Loucy (cell line): ENCODE measurements around the gene GJB6.
"Not testable (repeated sequence)": the region's sequence is repeated elsewhere in the genome, so short reads cannot be mapped to it uniquely, and the experiment has no call there.

Experiments used
- H2AFZ ChIP-seq: fragments of 200-600 bp; sonication (generic); 2 replicates; pipeline ENCODE4 v1.6.0; 2016; ENCODE audit warnings: antibody characterized with exemption, mild to moderate bottlenecking, low read length, moderate library complexity
- H3F3A ChIP-seq: fragments of 200-600 bp; 2 replicates; pipeline ENCODE4 v1.6.0; 2016; ENCODE audit warnings: antibody characterized with exemption, low read depth, mild to moderate bottlenecking
- H3K27me3 ChIP-seq: fragments of 200-600 bp; sonication (generic); 2 replicates; pipeline ENCODE4 v1.6.1; 2014; ENCODE audit warnings: low read length, mild to moderate bottlenecking; ENCODE audit not compliant: insufficient read depth, poor library complexity, severe bottlenecking
- H3K36me3 ChIP-seq: fragments of 200-600 bp; sonication (generic); 2 replicates; pipeline ENCODE4 v1.6.1; 2016; ENCODE audit warnings: low read length; ENCODE audit not compliant: insufficient read depth
- H3K4me1 ChIP-seq: fragments of 200-600 bp; sonication (generic); 2 replicates; pipeline ENCODE4 v1.5.1; 2014; ENCODE audit warnings: low read length, mild to moderate bottlenecking; ENCODE audit not compliant: insufficient read depth, poor library complexity, severe bottlenecking
- H3K4me2 ChIP-seq: fragments of 200-600 bp; sonication (generic); 2 replicates; pipeline ENCODE4 v1.6.0; 2014; ENCODE audit warnings: antibody characterized with exemption, low read length, low read depth, mild to moderate bottlenecking; ENCODE audit not compliant: poor library complexity, severe bottlenecking
- H3K4me3 ChIP-seq: fragments of 200-600 bp; sonication (generic); 2 replicates; pipeline ENCODE4 v1.5.1; 2014; ENCODE audit warnings: low read length, mild to moderate bottlenecking, mixed read lengths; ENCODE audit not compliant: poor library complexity, severe bottlenecking
- H3K79me2 ChIP-seq: fragments of 200-600 bp; sonication (generic); 2 replicates; pipeline ENCODE4 v1.6.1; 2014; ENCODE audit warnings: low read length; ENCODE audit not compliant: insufficient read depth
- H3K9ac ChIP-seq: fragments of 200-600 bp; sonication (generic); 2 replicates; pipeline ENCODE4 v1.6.0; 2014; ENCODE audit warnings: mild to moderate bottlenecking, low read depth, low read length, moderate library complexity; ENCODE audit not compliant: poor library complexity, severe bottlenecking
- H3K9me2 ChIP-seq: fragments of 200-600 bp; sonication (generic); replicated peaks from 2 replicates; pipeline ENCODE4 v1.6.1; 2016; ENCODE audit warnings: low read depth, low read length, mixed read lengths
- H3K9me3 ChIP-seq: fragments of 200-600 bp; sonication (generic); 2 replicates; pipeline ENCODE4 v1.6.1; 2014; ENCODE audit warnings: mild to moderate bottlenecking, antibody characterized with exemption, low read length, low read depth; ENCODE audit not compliant: insufficient read depth
- H4K20me1 ChIP-seq: fragments of 200-600 bp; sonication (generic); 2 replicates; pipeline ENCODE4 v1.6.0; 2014; ENCODE audit warnings: antibody characterized with exemption, low read length, mild to moderate bottlenecking; ENCODE audit not compliant: insufficient read depth, poor library complexity, severe bottlenecking
- EZH2phosphoT487 ChIP-seq: fragments of 200-600 bp; IDR thresholded peaks from 2 replicates; pipeline ENCODE4 v1.6.1; 2018; ENCODE audit warnings: antibody characterized with exemption, mild to moderate bottlenecking, moderate library complexity, borderline replicate concordance
- TF ChIP-seq, protein P1 (sequence below): fragments of 200-600 bp; sonication (generic); conservative IDR thresholded peaks from 2 replicates; pipeline ENCODE4 v1.5.1; 2014; ENCODE audit warnings: mild to moderate bottlenecking, antibody characterized with exemption, low read length

GJB6 gene

DNA sequence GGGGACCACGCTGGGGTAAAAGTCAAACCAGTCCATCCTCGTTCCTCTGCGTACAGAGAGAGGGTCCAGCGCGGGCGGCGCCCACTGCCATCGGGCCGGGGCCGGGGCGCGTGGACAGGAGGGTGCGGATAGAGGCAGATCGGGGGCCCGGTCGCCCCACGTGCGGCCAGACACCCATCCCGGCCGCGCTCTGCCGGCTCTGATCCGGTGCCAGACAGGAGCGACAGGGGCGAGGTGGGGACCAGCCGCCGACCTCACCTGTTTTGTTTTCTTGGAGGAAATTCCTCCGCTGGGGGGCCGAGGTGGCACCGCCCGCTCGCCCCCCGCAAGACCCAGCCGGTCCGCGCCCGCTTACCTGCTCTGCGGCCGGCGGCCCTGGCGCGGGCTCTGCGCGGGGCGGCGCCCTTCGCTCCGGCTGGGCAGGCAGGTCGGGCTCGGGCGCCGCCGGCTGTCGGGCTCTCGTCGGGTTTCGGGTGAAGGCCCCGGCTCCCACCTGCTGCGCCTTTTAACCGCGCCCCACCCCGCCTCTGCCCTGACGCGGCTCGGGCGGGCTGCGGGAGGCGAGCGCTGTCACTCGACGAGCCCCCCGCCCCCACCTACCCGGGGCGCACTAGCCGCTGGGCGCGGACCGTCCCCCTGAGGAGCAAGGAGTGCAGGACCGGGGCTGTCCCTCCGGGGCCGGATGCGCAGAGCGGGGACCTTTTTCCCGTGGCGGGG lies at the start of gene GJB6:
TSS of gene GJB6 (minus strand) at position 481 of the 717 bp plus-strand sequence. CDS start 8,839 bp downstream, outside the sequence.
- no peaks in the 10 kb centered on the region for H3K36me3 ChIP-seq
- H3F3A ChIP-seq: no peaks in the 10 kb centered on the region
- no peak within 1 kb of the TSS for H3K9ac ChIP-seq
- H3K4me2 ChIP-seq: no peak within 1 kb of the TSS
- no peaks in the 10 kb centered on the region for H3K9me3 ChIP-seq
- H2AFZ ChIP-seq: no peak within 1 kb of the TSS
- no peak for TF ChIP-seq EZH2phosphoT487
- TF ChIP-seq, protein P1, sequence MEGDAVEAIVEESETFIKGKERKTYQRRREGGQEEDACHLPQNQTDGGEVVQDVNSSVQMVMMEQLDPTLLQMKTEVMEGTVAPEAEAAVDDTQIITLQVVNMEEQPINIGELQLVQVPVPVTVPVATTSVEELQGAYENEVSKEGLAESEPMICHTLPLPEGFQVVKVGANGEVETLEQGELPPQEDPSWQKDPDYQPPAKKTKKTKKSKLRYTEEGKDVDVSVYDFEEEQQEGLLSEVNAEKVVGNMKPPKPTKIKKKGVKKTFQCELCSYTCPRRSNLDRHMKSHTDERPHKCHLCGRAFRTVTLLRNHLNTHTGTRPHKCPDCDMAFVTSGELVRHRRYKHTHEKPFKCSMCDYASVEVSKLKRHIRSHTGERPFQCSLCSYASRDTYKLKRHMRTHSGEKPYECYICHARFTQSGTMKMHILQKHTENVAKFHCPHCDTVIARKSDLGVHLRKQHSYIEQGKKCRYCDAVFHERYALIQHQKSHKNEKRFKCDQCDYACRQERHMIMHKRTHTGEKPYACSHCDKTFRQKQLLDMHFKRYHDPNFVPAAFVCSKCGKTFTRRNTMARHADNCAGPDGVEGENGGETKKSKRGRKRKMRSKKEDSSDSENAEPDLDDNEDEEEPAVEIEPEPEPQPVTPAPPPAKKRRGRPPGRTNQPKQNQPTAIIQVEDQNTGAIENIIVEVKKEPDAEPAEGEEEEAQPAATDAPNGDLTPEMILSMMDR: no peak
- H4K20me1 ChIP-seq: no peaks in the 10 kb centered on the region
- no peaks in the 10 kb centered on the region for H3K4me1 ChIP-seq
- no peaks in the 10 kb centered on the region for H3K27me3 ChIP-seq
- no peaks in the 10 kb centered on the region for H3K9me2 ChIP-seq
- no peaks in the 10 kb centered on the region for H3K79me2 ChIP-seq
- H3K4me3 ChIP-seq: no peak within 1 kb of the TSS

DNA sequence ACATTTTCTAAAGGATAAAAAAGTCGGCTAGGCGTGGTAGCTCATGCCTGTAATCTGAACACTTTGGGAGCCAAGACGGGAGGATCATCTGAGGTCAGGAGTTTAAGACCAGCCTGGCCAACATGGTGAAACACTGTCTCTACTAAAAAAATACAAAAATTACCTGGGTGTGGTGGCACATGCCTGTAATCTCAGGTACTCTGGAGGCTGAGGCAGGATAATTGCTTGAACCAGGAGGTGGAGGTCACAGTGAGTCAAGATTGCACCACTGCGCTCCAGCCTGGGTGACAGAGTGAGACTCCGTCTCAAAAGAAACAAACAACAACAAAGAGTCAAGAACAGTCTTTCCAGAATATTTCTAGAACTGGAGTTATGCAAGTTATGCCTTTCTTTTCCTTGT lies 44.8 kb upstream of the GJB6 start:
- H3K9ac ChIP-seq, H3K79me2 ChIP-seq, H3K9me3 ChIP-seq, H3K36me3 ChIP-seq, H3K4me2 ChIP-seq, H4K20me1 ChIP-seq, H3K4me3 ChIP-seq, H3F3A ChIP-seq, H3K4me1 ChIP-seq, H2AFZ ChIP-seq, H3K9me2 ChIP-seq, H3K27me3 ChIP-seq: not testable (repeated sequence)

DNA sequence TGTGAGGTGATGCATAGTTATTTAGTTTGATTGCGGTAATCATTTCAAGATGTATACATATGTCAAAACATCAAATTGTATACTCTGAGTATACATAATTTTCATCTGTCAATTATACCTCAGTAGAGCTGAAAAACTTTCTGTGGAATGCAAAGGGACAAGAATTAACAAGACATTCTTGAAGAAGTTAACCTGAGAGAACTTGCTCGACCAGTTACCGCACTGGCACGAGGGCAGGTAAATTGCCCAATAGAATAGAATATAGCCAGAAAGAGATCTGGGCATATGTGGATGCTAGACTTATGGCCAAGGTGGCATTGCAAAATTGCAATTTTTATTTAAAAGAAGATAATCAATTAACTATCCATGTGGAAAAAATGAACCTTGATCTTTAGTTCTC lies 42.3 kb upstream of the GJB6 start:
- Histone ChIP-seq H3K9me2 (no peaks in the 10 kb centered on the region), H3K9ac (no peak overlapping the region), H3K4me2 (no peak overlapping the region), H3K4me1 (no peaks in the 10 kb centered on the region), H4K20me1 (no peaks in the 10 kb centered on the region), H3K4me3 (no peak overlapping the region), H3K27me3 (no peaks in the 10 kb centered on the region), H3K36me3 (no peaks in the 10 kb centered on the region), H3K9me3 (no peaks in the 10 kb centered on the region), H3K79me2 (no peaks in the 10 kb centered on the region), H3F3A (no peaks in the 10 kb centered on the region), H2AFZ (no peak overlapping the region)
- TF ChIP-seq EZH2phosphoT487: no peak
- TF ChIP-seq, protein P1: no peak

- no peak for TF ChIP-seq EZH2phosphoT487
- TF ChIP-seq, protein P1: no peak
- Histone ChIP-seq H3K36me3 (no peaks in the 10 kb centered on the region), H3K27me3 (no peaks in the 10 kb centered on the region), H3K79me2 (no peaks in the 10 kb centered on the region), H3K4me2 (no peak overlapping the region), H3K4me3 (no peak overlapping the region), H3K4me1 (no peaks in the 10 kb centered on the region), H2AFZ (no peak overlapping the region), H3K9me2 (no peaks in the 10 kb centered on the region), H3K9me3 (no peaks in the 10 kb centered on the region), H4K20me1 (no peaks in the 10 kb centered on the region), H3F3A (no peaks in the 10 kb centered on the region), H3K9ac (no peak overlapping the region)
Measured at GRCh38 chr13:20272588-20273171, 40.6 kb upstream of the GJB6 start.
